Smooth muscle cell (in vitro differentiated cells): Measurements from ENCODE around the gene CECR2. TPM values are rescaled to one million over a fixed set of nuclear protein-coding genes. Genes with fewer than 3 reads are reported as not detected.

Experiments used
- DNase-seq: peaks from one replicate; lab custom pipeline; 2025; ENCODE audit not compliant: unreplicated experiment; lab: John Stamatoyannopoulos, UW
- H2AFZ ChIP-seq: fragments of 200-600 bp; sonication (generic); 2 replicates; pipeline ENCODE4 v1.6.0; 2016; ENCODE audit warnings: antibody characterized with exemption, low read depth, mild to moderate bottlenecking
- H3F3A ChIP-seq: fragments of 200-600 bp; sonication (generic); 2 replicates; pipeline ENCODE4 v1.6.0; 2017; ENCODE audit warnings: antibody characterized with exemption, low read depth
- H3K27ac ChIP-seq: fragments of 200-600 bp; sonication (generic); 2 replicates; pipeline ENCODE4 v1.5.1; 2016; ENCODE audit warnings: low read depth, mild to moderate bottlenecking
- H3K27me3 ChIP-seq: fragments of 200-600 bp; sonication (generic); 2 replicates; pipeline ENCODE4 v1.6.1; 2016; ENCODE audit warnings: low read depth, mild to moderate bottlenecking
- H3K36me3 ChIP-seq: fragments of 200-600 bp; sonication (generic); 2 replicates; pipeline ENCODE4 v1.5.1; 2016; ENCODE audit warnings: low read depth
- H3K4me1 ChIP-seq: fragments of 200-600 bp; sonication (generic); 2 replicates; pipeline ENCODE4 v1.5.1; 2016; ENCODE audit warnings: low read depth
- H3K4me2 ChIP-seq: fragments of 200-600 bp; sonication (generic); 2 replicates; pipeline ENCODE4 v1.6.0; 2016; ENCODE audit warnings: mild to moderate bottlenecking
- H3K4me3 ChIP-seq: fragments of 200-600 bp; sonication (generic); 2 replicates; pipeline ENCODE4 v1.5.1; 2016; ENCODE audit warnings: mild to moderate bottlenecking
- H3K79me2 ChIP-seq: fragments of 200-600 bp; sonication (generic); 2 replicates; pipeline ENCODE4 v1.6.0; 2016; ENCODE audit warnings: low read depth, mild to moderate bottlenecking
- H3K9ac ChIP-seq: fragments of 200-600 bp; sonication (generic); 2 replicates; pipeline ENCODE4 v1.6.0; 2016; ENCODE audit warnings: low read depth
- H3K9me3 ChIP-seq: fragments of 200-600 bp; sonication (generic); replicated peaks from 2 replicates; pipeline ENCODE4 v1.5.1; 2016; ENCODE audit warnings: low read depth
- H4K20me1 ChIP-seq: fragments of 200-600 bp; sonication (generic); 2 replicates; pipeline ENCODE4 v1.6.0; 2016; ENCODE audit warnings: low read depth
- CTCF ChIP-seq: fragments of 200-600 bp; sonication (generic); IDR thresholded peaks from 2 replicates; pipeline ENCODE4 v1.5.1; 2017; ENCODE audit warnings: borderline replicate concordance, mild to moderate bottlenecking, antibody characterized with exemption; ENCODE audit not compliant: insufficient read depth, poor library complexity, severe bottlenecking
- WGBS: methylation state at CpG from one replicate; pipeline ENCODE4 v1.1.7; 2016; ENCODE audit warnings: low lambda C conversion rate; 5-methylcytosine and 5-hydroxymethylcytosine counted together
- polyA plus RNA-seq: library from polyadenylated mRNA; unstranded; fragments of >200 nt; fragmentation: Nextera tagmentation; extraction: Ambion mirVana; gene quantifications from 2 replicates; pipeline ENCODE4 v1.2.1, GENCODE V29; 2016
- total RNA-seq: library from RNA; depleted of rRNA; stranded (reverse); fragments of >200 nt; gene quantifications from 2 replicates; pipeline ENCODE4 v1.2.3, GENCODE V29; 2014

Gene CECR2
- total and polyA plus RNA-seq, 2 experiments from 2014 or later, result 1.4 to 2.8 TPM

- Histone ChIP-seq H3K36me3 (no peaks in the 10 kb centered on the region), H3F3A (peaks cover 3% of the 10 kb centered on the region), H3K9me3 (no peaks in the 10 kb centered on the region), H2AFZ (no peak overlapping the region), H3K27me3 (no peaks in the 10 kb centered on the region), H3K9ac (no peak overlapping the region), H3K79me2 (peaks cover 51% of the 10 kb centered on the region), H3K4me2 (no peak overlapping the region), H3K4me1 (peaks cover 4% of the 10 kb centered on the region), H3K4me3 (no peak overlapping the region), H4K20me1 (no peaks in the 10 kb centered on the region), H3K27ac (peak overlapping the region; percentile 27)
- no peak for TF ChIP-seq CTCF
- 75% methylated on average over 3 of the region's 3 CpGs for WGBS
- no peak for DNase-seq
These were observed 27.3 kb downstream of the CECR2 start for GRCh38 chr22:17396516-17396915.

GRCh38 chr22:17397756-17398547, 28.7 kb downstream of the CECR2 start:
- Histone ChIP-seq H2AFZ (no peak overlapping the region), H3K9me3 (no peaks in the 10 kb centered on the region), H3K36me3 (no peaks in the 10 kb centered on the region), H3F3A (peaks cover 3% of the 10 kb centered on the region), H3K27ac (peak overlapping the region; percentile 55), H3K9ac (no peak overlapping the region), H4K20me1 (no peaks in the 10 kb centered on the region), H3K4me3 (no peak overlapping the region), H3K27me3 (no peaks in the 10 kb centered on the region), H3K4me2 (peak overlapping the region; percentile 37), H3K79me2 (peaks cover 43% of the 10 kb centered on the region), H3K4me1 (peaks cover 4% of the 10 kb centered on the region)
- DNase-seq, result no peak
- TF ChIP-seq CTCF, result no peak
- 51% methylated on average over 11 of the region's 11 CpGs for WGBS

- Histone ChIP-seq H3K36me3 (no peaks in the 10 kb centered on the region), H4K20me1 (no peaks in the 10 kb centered on the region), H3K4me3 (no peak overlapping the region), H3K27me3 (no peaks in the 10 kb centered on the region), H3K9me3 (no peaks in the 10 kb centered on the region), H3K9ac (no peak overlapping the region), H2AFZ (no peak overlapping the region), H3K4me1 (peaks cover 4% of the 10 kb centered on the region), H3K79me2 (peaks cover 36% of the 10 kb centered on the region), H3K27ac (no peak overlapping the region), H3F3A (peaks cover 3% of the 10 kb centered on the region), H3K4me2 (no peak overlapping the region)
- no peak for TF ChIP-seq CTCF
- 69% methylated on average over 3 of the region's 3 CpGs for WGBS
- DNase-seq, result no peak
These were observed 31.0 kb downstream of the CECR2 start for GRCh38 chr22:17400305-17400704.

- WGBS, result 93% methylated on average over 7 of the region's 7 CpGs
- TF ChIP-seq CTCF, result no peak
- Histone ChIP-seq H2AFZ (no peak overlapping the region), H3K4me1 (peaks cover 4% of the 10 kb centered on the region), H3K36me3 (no peaks in the 10 kb centered on the region), H3K79me2 (peaks cover 29% of the 10 kb centered on the region), H3K27me3 (no peaks in the 10 kb centered on the region), H3K9me3 (no peaks in the 10 kb centered on the region), H3K4me2 (no peak overlapping the region), H4K20me1 (no peaks in the 10 kb centered on the region), H3F3A (peaks cover 3% of the 10 kb centered on the region), H3K9ac (no peak overlapping the region), H3K27ac (no peak overlapping the region), H3K4me3 (no peak overlapping the region)
- DNase-seq, result no peak
These were observed 32.5 kb downstream of the CECR2 start for GRCh38 chr22:17401728-17402127.
